H1 (cell line): ENCODE results near the gene RIC8A.

Experiments used
- BACH1 ChIP-seq: IDR thresholded peaks from 2 replicates; pipeline ENCODE4 v1.6.1; 2012; ENCODE audit warnings: low read length, improper control_type of control experiment
- CTCF ChIP-seq, 3 experiments: IDR thresholded peaks; 1 replicate in 2 of 3; 2 replicates in 1 of 3; pipeline versions ENCODE4 v1.5.1 to v1.6.1; 2011; ENCODE audit warnings: low read length in 3 of 3, mild to moderate bottlenecking in 3 of 3, inconsistent platforms in 2 of 3, low read depth in 1 of 3, moderate library complexity in 1 of 3; ENCODE audit not compliant: insufficient read depth in 1 of 3; ENCODE audit errors: control extremely low read depth in 1 of 3
- EP300 ChIP-seq, 2 experiments: IDR thresholded peaks; 1 replicate in 1 of 2; 2 replicates in 1 of 2; pipeline ENCODE4 v1.6.1; 2011 to 2012; ENCODE audit warnings: low read depth in 2 of 2, low read length in 2 of 2, mild to moderate bottlenecking in 2 of 2, borderline replicate concordance in 1 of 2, inconsistent platforms in 1 of 2, moderate library complexity in 1 of 2
- EZH2 ChIP-seq: fragments of 200-600 bp; sonication (generic); IDR thresholded peaks from 2 replicates; pipeline ENCODE4 v1.7.1; 2012; ENCODE audit warnings: low read depth, mild to moderate bottlenecking, moderate library complexity, low read length, inconsistent platforms; ENCODE audit not compliant: severe bottlenecking
- MAFK ChIP-seq: IDR thresholded peaks from 2 replicates; pipeline ENCODE4 v1.6.1; 2012; ENCODE audit warnings: low read depth, mild to moderate bottlenecking, improper control_type of control experiment, low read length
- MAX ChIP-seq: IDR thresholded peaks from 2 replicates; pipeline ENCODE4 v1.6.1; 2012; ENCODE audit warnings: inconsistent platforms
- POLR2A ChIP-seq, 2 experiments: IDR thresholded peaks; 1 replicate in 1 of 2; 2 replicates in 1 of 2; pipeline ENCODE4 v1.6.1; 2011; ENCODE audit warnings: low read depth in 2 of 2, low read length in 2 of 2, mild to moderate bottlenecking in 2 of 2; ENCODE audit errors: control extremely low read depth in 1 of 2
- RFX5 ChIP-seq: IDR thresholded peaks from 2 replicates; pipeline ENCODE4 v1.6.1; 2011; ENCODE audit warnings: low read depth, low read length, improper control_type of control experiment, borderline replicate concordance
- RXRA ChIP-seq: IDR thresholded peaks from 2 replicates; pipeline ENCODE4 v1.6.1; 2011; ENCODE audit warnings: low read depth, mild to moderate bottlenecking, low read length, moderate library complexity; ENCODE audit not compliant: insufficient read depth
- SUZ12 ChIP-seq: fragments of 200-600 bp; sonication (generic); IDR thresholded peaks from 2 replicates; pipeline ENCODE4 v1.6.1; 2012; ENCODE audit warnings: mild to moderate bottlenecking, inconsistent platforms, low read length, moderate library complexity, mixed read lengths
- TAF7 ChIP-seq: optimal IDR thresholded peaks from 2 replicates; pipeline ENCODE3; 2011; ENCODE audit warnings: low read depth, mild to moderate bottlenecking, inconsistent platforms, low read length, moderate library complexity, borderline replicate concordance
- YY1 ChIP-seq: IDR thresholded peaks from 2 replicates; pipeline ENCODE4 v1.6.1; 2011; ENCODE audit warnings: low read depth, mild to moderate bottlenecking, low read length

GRCh38 chr11:257766-258493 lies 50.4 kb downstream of the RIC8A start:
- no peak for TF ChIP-seq TAF7
- no peak for TF ChIP-seq EZH2
- TF ChIP-seq EP300 (IDR thresholded peaks at IDR 0.05; ENCODE audit: borderline replicate concordance in 1 of 2, low read depth in 2 of 2, low read length in 2 of 2): no peak
- peak in 1 of 3 experiments; percentile 21; a peak in 1 of 4 replicates for TF ChIP-seq CTCF (IDR thresholded peaks at IDR 0.05; ENCODE audit: control extremely low read depth in 1 of 3, insufficient read depth in 1 of 3, low read depth in 1 of 3, low read length in 3 of 3)
- no peak for TF ChIP-seq RFX5
- TF ChIP-seq YY1: no peak
- TF ChIP-seq POLR2A (IDR thresholded peaks at IDR 0.05; ENCODE audit: control extremely low read depth in 1 of 2, low read depth in 2 of 2, low read length in 2 of 2): no peak
- TF ChIP-seq MAFK: no peak
- TF ChIP-seq MAX: no peak
- TF ChIP-seq RXRA: no peak
- no peak for TF ChIP-seq BACH1
- TF ChIP-seq SUZ12: no peak
